SHP77 (cell line): ENCODE measurements around the gene FGFRL1.
A peak's percentile ranks its signal among the peaks of the same experiment; 100 is the strongest.
"Not testable (repeated sequence)": the region's sequence is repeated elsewhere in the genome, so short reads cannot be mapped to it uniquely, and the experiment has no call there.

Experiments
- DNase-seq, 2 experiments: peaks; one replicate each; lab custom pipeline; 2025; lab: John Stamatoyannopoulos, UW

The FGFRL1 gene

DNA sequence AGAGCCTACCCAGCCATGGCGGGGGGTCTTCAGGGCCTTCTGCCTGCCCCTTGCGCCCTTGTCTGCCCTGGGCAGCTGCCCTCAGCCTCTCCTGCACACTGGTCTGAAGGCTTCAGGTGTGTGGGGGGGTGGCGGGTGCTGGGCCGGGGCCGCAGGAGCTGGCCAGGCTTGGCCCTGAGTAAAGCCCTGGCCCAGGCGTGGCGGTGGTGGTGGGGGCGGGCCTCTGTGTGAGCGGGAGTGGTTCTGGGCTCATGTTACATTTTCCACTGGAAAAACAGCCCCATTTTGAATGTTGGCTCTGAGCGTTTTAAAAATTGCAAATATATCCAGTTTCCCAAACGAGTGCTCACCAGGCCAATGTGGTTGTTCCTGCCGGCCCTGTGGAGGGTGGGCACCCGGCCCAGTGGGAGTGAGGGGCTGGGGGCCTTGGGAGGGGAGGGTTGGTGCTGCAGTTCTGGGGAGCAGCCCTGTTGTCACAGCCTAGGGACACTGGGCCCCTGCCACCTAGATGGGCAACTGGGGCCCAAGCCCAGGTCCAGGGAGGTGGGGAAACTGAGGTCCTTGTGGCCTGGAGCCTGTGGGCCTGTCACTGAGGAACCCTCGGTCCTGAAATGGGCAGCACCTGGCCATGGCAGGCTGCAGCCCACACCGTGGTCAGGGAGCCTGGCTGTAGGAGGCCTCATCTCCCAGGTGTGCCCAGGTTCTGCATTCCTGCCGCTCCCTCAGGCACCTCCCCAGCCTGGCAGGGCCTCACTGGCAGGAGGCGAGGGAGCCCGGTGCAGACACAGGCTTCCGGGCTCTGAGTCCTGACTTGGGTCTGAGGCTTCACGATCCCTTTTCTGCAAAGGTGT, 28.3 kb downstream of the FGFRL1 start:
- DNase-seq, result no peak

DNA sequence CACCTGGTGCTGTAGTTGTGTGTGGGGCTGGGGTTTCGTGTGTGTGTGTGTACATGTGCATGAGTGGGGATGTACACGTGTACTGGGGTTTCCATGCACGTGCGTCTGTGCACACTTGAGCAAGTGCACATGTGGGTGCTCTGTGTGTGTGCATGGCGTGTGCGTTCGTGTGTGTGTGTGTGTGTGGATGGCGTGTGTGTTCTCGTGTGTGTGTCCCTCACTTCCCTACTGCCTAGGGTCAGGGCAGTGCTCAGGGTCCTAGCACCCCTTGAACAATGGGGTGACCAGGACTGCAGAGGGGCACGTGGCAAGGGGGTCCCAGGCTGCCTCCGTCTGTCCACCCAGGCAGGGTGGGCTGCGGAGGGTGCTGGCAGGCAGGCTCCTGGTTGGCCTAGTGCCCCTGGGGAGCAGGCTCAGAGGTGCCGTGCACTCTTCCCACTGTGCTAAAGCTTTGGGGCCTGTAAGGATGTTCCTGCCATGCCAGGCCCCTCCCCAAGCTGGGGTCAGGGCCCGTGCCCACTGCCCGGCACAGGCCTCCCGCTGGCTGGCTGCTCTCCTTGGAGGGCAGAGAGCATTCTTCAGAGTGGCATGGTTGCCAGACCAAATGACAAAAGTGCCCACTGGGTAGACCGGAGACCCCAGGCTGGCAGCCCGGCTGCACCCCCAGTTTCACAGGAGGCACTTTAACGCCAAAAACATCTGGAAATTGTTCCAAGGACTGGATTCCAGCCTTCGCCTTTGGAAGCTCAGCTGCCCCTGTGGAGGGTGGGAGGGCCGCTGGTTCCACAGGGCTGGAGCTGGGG, 29.1 kb downstream of the FGFRL1 start:
- DNase-seq, result no peak

DNA sequence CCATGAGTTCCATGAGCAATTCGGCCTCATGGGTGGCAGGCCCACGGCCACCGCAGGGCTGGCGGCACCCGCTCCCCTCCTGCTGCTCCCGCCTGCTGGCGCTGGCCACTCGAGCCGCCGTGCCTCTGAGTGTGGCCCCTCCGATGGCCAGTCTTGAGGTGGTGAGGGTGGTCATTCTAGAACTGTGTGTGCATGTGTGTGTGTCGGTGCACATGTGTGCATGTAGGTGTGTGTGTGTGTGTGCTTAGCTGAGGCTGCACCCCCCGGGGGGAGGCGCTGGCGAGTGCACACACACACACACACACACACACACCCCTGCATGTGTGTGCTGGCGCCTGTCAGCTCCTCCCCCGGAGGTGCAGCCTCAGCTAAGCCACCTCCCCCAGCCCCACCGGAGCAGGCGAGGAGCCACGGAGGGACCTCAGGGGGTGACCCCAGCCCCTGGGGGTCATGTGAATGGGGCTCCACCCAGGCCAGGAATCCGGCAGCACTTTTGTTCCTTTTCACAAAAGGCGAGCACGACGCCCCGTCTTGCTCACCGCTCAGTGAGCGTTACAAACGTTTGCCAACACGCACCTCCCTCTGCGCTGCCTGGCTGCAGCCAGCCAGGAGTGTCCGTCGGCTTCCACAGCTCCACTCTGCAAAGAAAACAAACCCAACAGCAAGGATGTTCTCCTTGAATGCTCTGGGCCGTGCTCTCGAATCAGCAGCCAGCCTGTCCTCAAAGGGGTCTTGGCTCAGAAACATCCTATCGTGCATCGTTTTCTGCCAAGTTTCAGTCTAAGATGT, 29.9 kb downstream of the FGFRL1 start:
- no peak for DNase-seq

DNA sequence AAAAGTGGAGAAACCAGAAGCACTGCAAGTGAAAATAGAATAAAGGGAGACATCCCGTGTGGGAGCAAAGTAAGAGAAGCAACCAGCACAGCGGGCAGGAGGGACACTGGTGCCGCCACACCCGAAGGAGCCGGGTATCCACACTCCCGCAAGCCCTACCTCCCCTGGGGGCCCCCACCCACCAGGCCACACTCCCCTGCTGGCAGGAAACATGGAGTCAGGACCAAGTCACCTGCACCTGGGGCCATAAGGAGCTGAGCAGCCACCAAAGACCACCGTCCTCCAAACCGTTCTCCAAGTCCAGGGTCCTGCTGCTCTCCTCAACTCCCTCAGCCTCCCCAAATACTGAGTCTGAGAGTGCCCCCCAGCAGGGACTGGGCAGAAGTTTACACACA, 30.5 kb downstream of the FGFRL1 start:
- no peak for DNase-seq

DNA sequence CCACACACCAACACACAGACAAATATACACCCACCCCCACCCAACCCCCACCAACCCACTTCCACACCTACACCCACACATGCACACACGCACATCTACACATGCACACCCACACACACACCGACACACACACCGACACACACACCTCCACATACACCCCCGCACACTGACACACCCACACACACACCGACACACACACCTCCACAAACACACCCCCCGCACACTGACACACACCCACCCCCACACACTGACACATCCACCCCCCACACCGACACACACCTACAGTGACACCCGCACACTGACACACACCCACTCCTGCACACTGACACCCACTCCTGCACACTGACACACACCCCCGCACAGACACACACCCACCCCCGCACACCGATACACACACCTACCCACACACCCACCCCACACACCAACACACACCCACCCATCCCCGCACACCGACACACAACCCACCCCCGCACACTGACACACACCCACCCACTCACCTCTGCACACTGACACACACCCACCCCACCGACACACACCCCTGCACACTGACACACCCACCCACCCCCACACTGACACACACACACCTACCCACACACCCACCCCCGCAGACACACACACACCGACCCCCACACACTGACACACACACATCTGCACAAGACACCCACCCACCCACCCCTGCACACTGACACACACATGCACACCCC, 31.1 kb downstream of the FGFRL1 start:
- no peak for DNase-seq

DNA sequence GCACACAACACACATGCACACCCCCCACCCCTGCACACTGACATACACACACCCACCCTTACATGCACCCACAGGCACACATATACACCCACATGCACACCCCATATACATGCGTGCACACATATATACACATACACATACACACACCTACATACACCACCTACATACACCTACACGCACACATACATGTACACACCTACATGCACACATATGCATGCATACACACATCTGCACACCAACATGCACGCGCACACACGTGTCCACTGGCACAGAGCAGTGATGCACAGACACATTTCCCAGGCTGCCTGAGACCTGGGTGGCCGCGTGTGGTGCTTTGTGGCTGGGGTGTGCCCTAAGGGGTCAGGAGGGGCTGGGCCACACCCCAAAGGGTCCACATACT, 31.7 kb downstream of the FGFRL1 start:
- DNase-seq, result no peak

DNA sequence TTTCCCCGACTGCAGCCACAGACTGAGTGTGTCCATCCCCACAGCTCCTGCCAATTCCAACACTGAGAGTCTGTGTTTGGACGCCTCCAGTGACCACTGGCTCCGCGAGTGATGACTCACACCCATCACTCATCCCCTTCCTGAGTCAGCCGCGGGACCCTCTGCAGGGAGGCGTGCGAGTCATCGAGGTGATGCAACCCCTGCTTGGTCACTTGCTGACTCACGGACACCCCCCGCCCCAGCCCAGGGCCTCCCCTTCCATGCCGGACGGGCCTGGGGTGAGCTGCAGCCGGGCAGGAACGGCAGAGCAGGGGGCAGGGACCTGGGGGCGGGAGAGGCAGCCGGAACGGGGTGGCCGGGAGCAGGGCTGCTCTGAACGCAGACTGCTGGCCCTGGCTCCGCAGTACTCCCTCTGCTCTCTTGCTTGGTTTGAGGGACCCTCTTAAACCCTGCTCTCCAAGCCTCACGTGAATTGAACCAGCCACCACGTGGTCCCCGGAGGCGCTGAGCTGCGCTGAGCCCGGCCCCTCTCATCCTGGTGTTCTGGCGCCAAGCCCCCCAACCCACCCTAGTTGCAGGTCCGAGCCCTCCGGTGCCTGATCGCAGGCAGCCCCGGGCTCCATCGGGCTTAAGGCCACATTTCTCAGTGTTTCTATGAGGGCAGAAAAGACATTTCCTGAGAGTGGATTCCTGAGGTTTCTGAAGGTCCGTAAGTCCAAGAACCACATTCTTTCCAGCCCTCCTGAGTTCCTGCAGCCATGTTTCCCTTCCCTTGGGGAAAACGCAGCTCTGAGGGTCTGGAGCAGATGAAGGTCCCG, 32.4 kb downstream of the FGFRL1 start:
- DNase-seq, result peak in 1 of 2 experiments; percentile 6

DNA sequence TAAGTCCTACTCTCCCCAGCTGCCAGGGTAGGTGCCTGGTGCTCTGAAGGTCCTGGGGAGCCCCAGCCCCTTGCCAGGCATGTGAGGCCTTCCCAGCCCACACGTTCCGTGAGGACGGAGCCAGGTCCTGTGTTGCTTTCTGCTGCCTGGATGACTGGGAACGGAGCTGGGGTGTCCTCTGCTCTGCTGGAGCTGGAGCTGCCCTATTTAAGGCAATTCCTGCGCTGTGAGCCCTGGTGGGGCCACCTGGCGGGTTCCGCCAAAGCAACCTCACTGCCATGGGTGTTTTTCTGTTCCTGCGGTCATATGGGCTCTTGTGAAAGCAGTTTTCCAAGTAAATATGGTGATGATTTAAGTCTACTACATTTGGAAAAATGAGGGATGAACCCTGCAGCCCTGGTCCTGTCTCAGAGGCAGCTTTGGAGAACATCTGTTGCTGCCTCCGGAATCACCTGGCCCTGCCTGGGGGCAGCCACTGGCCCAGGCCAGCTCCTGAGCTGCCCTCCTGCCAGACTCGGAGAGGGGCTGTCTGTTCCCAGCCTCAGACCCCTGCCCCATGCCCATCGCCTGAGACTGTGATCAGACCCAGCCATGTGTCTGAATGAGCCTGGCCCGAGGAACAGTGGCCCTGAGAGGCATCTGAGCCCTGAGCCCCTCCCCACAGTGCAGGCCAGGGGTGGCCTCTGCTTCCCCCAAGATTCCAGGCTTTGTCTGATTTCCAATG, 33.2 kb downstream of the FGFRL1 start:
- no peak for DNase-seq

DNA sequence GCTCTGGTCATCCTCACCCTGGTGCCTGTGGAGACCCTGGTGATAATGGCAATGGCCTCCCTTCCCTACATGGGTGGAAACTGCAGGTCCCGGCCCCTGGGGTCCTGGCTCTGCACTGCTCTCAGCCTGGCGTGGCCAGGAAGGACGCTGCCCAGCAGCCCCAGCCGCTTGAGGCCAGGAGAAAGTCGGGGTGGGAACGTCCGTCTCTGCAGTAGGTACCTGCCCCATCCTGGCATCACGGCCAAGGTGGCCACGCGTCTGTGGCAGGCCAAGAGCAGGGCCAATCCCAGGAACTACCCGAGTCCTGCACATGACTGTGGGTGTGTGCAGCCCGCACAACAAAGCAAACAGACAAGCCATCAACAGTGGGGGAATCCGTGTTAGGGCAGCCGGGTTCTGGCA, 33.8 kb downstream of the FGFRL1 start:
- DNase-seq, result no peak

DNA sequence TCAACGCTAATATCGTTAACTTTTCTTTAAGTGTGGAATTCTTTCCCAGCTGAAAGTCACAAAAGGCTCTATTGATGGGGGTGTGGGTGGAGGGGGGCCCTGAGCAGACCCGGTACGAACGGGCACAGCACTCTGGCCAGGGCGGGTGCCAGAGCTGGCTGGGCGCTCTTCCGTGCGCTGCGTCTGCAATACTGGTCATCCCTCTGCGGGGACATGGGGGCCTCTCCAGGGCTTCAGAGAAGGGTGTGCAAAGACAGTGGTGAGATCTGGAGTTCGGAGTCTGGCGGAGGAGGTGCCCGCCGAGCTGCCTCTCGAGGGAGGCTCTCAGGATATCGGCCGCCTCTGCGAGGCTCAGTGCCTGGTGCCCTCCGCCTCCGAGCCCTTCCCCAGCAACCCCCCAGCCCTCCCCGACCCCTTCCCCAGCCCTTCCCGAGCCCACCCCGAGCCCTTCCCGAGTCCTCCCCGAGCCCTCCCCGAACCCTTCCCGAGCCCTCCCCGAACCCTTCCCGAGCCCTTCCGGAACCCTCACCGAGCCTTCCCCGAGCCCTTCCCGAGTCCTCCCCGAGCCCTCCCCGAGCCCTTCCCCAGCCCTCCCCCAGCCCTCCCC, 34.3 kb downstream of the FGFRL1 start:
- no peak for DNase-seq

DNA sequence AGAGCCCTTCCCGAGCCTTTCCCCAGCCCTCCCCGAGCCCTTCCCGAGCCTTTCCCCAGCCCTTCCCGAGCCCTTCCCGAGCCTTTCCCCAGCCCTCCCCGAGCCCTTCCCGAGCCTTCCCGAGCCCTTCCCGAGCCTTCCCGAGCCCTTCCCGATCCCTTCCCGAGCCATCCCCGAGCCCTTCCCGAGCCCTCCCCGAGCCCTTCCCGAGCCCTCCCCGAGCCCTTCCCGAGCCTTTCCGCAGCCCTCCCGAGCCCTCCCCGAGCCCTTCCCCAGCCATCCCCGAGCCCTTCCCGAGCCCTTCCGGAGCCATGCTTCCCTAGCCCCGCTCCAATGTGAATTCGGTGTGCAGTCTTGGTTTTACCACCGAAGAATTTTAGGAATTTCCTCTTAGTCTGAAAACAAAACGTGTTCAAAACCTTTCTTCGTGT, 35.2 kb downstream of the FGFRL1 start:
- DNase-seq, result not testable (repeated sequence)

DNA sequence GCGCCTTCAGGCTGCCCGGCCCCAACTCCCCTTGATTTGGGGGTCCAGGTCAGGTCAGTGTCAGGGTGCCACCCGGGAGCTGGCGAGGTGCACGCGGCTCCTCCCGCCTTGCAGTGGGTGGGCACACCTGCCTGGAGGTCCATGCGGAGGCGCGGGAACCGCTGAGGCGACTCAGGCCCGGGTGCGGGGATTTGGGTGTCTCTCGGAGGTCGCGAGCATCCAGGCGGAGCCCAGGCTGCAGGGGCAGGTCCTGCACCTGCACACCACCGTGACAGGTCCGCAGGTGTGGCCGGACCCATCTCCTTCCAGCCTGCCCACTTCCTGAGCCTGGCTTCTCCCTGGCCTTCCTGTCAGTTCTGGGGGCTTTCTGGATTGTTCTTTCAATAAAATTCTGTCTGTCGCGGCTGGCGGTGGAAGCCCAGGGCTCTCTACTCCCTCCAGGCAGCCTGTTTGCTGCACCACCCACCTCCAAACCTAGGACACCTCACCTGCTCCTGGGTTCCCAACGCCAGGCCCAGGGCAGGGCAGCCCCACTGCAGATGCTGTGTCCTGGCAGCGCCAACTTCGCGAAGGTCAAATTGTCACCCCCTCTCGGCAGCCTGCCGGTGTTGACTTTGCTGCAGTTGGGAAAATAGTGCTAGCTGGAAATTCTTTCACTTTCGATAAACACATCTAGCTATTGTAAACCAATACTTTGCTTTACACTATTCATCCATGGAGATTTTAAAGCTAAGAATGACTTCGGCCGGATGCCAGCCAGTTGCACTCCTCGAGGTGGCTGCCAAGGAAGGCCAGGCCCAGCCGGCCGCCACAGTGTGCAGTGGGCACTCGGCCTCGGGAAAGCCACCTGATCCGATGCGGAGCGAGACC, 35.9 kb downstream of the FGFRL1 start:
- no peak for DNase-seq

DNA sequence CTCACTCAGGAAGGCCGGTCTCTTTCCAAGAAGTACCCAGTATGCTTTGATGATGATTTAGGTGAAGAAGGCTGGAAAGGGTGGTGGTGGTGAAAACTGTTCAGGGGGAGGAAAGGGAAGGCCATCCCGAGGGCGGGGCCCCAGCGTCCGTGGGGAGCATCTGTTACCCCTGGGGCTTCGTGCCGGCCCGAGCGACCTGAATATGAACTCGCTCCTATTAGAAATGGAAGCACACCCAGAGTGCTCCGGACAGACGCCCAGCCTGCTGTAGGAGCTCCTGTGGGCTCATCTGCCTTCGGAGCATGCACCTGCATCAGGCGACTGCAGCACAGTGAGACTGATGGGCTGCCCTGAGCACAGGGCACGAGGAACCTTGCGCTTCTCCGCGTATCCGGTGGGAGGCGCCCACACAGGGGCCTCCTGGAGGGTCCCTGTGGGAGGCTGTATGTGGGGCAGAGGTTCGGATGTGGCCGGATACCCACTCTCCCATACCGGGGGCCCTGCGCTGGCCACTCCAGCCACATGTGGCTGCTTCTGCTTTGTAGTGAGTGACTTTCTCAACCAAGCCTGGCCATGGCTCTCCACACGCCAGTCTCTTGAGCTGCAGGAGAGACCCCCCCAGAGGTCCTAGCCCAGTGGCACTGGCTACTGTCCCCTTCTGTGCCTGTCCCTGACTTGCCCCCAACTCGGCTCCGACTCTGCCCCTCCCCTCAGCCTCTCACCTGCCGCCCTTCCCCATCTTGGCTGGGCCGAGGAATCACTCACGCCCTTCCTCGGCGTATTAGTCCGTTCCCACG, 36.7 kb downstream of the FGFRL1 start:
- no peak for DNase-seq

DNA sequence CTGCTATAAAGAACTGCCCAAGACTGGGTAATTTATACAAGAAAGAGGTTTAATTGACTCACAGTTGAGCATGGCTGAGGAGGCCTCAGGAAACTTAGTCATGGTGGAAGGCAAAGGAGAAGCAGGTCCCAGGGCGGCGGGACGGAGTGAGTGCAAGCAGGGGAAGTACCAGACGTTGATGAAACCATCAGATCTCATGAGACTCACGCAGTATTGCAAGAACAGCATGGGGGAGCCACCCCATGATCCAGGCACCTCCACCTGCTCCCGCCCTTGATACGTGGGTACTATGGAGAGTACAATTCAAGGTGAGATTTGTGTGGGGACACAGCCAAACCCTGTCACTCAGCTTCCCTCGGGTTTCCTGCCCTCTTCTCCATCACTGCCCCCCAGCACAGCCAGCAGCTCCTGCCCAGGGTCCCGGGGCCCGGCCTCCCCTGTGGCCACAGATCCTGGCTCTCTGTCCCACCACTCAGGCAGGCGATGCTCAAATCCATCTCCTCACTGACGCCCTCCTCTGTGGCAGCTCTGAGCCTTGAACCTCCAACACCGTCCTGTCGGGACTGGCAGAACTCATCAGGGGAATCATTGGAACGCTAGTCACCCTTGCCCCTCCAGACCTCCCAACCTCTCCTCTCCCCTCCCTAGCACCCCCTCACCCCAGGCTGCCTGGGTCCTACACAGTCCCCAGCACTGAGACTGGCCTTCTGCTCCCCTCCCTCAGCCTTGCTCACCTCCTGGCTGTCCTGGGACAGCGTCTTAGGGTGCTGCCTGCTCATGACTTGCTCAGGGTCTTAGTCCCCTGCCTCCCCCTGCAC, 37.6 kb downstream of the FGFRL1 start:
- DNase-seq, result no peak

DNA sequence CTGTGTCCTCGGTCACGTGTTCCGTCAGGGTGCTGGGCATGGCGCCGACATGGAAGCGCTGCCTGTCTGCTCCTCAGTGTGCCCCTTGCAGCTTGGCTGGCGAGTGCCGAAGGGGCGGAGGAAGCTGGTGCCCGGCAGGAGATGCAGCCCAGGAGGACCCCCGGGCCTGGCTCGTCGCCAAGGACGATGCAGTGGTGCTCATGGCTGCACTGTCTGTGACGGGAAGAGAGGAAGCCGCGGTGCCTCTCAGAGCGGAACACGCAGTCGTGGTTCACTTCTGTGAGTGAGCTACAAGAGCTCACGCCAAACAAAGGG, 38.1 kb downstream of the FGFRL1 start:
- no peak for DNase-seq

DNA sequence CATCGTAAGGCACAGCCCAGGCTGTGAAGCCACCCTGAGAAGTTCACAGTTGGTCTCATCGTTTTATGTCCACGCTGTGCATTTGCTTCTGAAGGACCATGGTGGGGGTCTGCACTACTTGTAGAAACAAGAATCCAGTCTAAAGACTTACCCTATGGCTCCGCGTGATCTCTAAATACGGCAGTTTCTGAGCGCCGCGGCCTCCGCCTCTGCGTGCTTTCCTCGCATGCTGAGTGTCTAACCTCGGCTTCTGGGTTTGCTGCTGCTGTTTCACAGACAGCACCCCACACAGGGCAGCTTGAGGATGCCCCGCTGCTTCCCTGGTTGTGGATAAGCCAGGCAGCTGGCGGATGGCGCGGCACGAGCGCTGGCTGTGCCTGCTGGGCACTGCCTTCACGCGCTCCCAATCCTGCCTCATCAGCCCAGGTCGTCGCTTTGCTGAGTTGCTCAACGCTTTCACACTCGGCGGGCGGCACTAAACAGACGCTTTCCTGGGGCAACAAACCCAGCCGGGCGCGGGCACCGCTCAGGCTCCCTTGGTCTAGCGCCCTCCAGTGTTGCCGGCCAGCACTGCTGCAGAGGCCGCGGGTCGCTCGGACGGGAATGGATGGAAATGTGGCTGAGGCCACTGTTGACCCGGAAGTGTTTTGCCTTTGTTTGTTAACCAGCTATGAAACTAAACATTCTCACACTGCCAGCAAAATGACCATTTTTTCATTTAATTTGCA, 39.2 kb downstream of the FGFRL1 start:
- DNase-seq, result no peak

DNA sequence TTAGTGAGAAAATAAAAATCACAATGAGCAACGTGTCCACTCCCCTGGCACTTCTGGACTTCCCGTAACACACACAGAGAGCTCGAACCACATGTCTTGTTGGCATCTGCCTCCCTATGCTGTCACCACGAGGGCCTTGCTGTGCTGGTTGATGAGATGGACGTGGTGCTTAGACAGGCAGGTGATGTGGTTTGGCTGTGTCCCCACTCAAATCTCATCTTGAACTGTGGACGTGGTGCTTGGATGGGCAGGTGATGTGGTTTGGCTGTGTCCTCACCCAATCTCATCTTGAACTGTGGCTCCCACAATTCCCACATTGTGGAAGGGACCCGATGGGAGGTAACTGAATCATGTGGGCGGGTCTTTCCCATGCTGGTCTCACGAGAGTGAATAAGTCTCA, 40.0 kb downstream of the FGFRL1 start:
- DNase-seq, result no peak
